Suprapubic skin (tissue), 4 donors: ENCODE data around the gene ATG4C. TPM values are rescaled to one million over a fixed set of nuclear protein-coding genes. Genes with fewer than 3 reads are reported as not detected.
A peak's percentile ranks its signal among the peaks of the same experiment; 100 is the strongest.
"Not testable (repeated sequence)": the region's sequence is repeated elsewhere in the genome, so short reads cannot be mapped to it uniquely, and the experiment has no call there.

Experiments
- DNase-seq, 2 donors: peaks; one replicate each; pipeline ENCODE4 v3.0.0-alpha.2; 2019; ENCODE audit warnings: low spot score in 2 of 2
- H3K27ac ChIP-seq: fragments of 200-600 bp; sonication (generic); one replicate; pipeline ENCODE4 v1.5.1; 2019
- H3K27me3 ChIP-seq: fragments of 200-600 bp; sonication (generic); one replicate; pipeline ENCODE4 v1.5.1; 2019
- H3K36me3 ChIP-seq: fragments of 200-600 bp; sonication (generic); one replicate; pipeline ENCODE4 v1.5.1; 2019
- H3K4me1 ChIP-seq: fragments of 200-600 bp; sonication (generic); one replicate; pipeline ENCODE4 v1.5.1; 2019
- H3K4me3 ChIP-seq: fragments of 200-600 bp; sonication (generic); one replicate; pipeline ENCODE4 v1.5.1; 2019; ENCODE audit warnings: mild to moderate bottlenecking
- H3K9me3 ChIP-seq: fragments of 200-600 bp; sonication (generic); one replicate; pipeline ENCODE4 v1.5.1; 2019
- CTCF ChIP-seq, 2 donors: fragments of 200-600 bp in 1 of 2; fragments of 450-650 bp in 1 of 2; sonication (generic) in 1 of 2; IDR thresholded peaks; one replicate each; pipeline ENCODE4 v1.5.1; 2016 to 2019; ENCODE audit warnings: antibody characterized with exemption in 2 of 2, mild to moderate bottlenecking in 1 of 2, moderate library complexity in 1 of 2
- EP300 ChIP-seq: sonication (generic); formaldehyde crosslinking; IDR thresholded peaks from one replicate; pipeline ENCODE4 v1.6.1; 2017; ENCODE audit warnings: antibody characterized with exemption
- POLR2A ChIP-seq, 2 donors: fragments of 450-650 bp; IDR thresholded peaks; one replicate each; pipeline ENCODE4 v1.6.1; 2017; ENCODE audit warnings: antibody characterized with exemption in 2 of 2, mild to moderate bottlenecking in 2 of 2, moderate library complexity in 2 of 2
- POLR2AphosphoS5 ChIP-seq, 3 donors: sonication (generic); formaldehyde crosslinking; IDR thresholded peaks; one replicate each; pipeline ENCODE4 v1.6.1; 2017; ENCODE audit warnings: antibody characterized with exemption in 3 of 3
- WGBS: methylation state at CpG from one replicate; pipeline ENCODE4 v1.1.5; 2018; 5-methylcytosine and 5-hydroxymethylcytosine counted together
- total RNA-seq, 4 donors: library from RNA; depleted of rRNA; stranded (reverse); fragments of >200 nt; gene quantifications; one replicate each; pipeline ENCODE4 v1.1.0, GENCODE V29; 2016

ATG4C gene, protein sequence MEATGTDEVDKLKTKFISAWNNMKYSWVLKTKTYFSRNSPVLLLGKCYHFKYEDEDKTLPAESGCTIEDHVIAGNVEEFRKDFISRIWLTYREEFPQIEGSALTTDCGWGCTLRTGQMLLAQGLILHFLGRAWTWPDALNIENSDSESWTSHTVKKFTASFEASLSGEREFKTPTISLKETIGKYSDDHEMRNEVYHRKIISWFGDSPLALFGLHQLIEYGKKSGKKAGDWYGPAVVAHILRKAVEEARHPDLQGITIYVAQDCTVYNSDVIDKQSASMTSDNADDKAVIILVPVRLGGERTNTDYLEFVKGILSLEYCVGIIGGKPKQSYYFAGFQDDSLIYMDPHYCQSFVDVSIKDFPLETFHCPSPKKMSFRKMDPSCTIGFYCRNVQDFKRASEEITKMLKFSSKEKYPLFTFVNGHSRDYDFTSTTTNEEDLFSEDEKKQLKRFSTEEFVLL
- 1 to 10 TPM; 4.4 to 8.7 (median 5.4) TPM for total RNA-seq

DNA sequence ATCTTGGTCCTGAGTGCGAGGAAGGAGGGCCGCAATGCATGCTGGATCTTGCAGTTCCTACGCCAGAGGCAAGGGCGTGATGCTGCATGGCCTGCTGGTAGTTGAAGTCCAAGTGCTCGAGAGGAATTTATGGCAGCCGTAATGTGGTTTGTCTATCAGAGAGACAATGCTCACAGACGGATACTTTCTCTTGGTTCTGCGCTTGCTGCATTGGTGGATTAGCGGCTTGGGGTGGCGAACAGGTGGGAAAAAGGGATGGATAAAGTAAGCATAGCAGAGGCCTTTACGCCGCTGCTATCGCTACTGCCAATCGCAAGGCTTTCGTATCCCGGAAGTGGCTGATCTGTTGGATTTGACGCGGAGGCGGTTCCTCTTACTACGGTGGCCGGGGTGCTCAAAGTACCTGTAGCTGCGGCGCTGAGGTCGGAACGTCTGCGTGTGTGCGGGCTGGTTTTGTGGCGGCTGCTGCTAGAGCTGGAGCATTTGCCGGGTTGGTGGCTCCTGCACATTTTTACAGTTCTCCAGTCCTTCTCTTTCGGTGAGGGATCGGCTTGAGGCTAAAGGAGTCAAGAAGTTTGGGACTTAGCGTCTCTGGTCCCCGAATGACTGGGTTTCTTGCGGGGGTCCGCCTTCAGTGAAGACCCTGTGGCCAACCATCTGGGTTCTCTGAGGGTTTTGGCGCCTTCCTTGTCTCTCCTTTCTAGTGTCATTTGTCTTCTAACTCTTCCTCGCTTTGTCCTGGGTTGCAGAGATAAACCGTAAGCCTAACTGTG lies at the start of gene ATG4C:
Gene ATG4C, plus strand, starts transcription at position 397 of the 773 bp plus-strand sequence. CDS start 19,655 bp downstream, outside the sequence.
- H3K27ac ChIP-seq, result peak within 1 kb of the TSS; percentile 93
- no peaks in the 10 kb centered on the region for H3K27me3 ChIP-seq
- under 1% methylated on average over 19 of the region's 38 CpGs for WGBS
- peak within 1 kb of the TSS; percentile 79 for H3K4me3 ChIP-seq
- no peak for TF ChIP-seq POLR2A (IDR thresholded peaks at IDR 0.05)
- TF ChIP-seq CTCF (IDR thresholded peaks at IDR 0.05), result no peak
- no peak for TF ChIP-seq EP300
- TF ChIP-seq POLR2AphosphoS5 (IDR thresholded peaks at IDR 0.05), result peak in 2 of 3 donors; percentile 56 to 98
- DNase-seq, result peak; percentile 96 to 97
- no peaks in the 10 kb centered on the region for H3K9me3 ChIP-seq
- H3K4me1 ChIP-seq, result peaks cover 17% of the 10 kb centered on the region
- no peaks in the 10 kb centered on the region for H3K36me3 ChIP-seq

DNA sequence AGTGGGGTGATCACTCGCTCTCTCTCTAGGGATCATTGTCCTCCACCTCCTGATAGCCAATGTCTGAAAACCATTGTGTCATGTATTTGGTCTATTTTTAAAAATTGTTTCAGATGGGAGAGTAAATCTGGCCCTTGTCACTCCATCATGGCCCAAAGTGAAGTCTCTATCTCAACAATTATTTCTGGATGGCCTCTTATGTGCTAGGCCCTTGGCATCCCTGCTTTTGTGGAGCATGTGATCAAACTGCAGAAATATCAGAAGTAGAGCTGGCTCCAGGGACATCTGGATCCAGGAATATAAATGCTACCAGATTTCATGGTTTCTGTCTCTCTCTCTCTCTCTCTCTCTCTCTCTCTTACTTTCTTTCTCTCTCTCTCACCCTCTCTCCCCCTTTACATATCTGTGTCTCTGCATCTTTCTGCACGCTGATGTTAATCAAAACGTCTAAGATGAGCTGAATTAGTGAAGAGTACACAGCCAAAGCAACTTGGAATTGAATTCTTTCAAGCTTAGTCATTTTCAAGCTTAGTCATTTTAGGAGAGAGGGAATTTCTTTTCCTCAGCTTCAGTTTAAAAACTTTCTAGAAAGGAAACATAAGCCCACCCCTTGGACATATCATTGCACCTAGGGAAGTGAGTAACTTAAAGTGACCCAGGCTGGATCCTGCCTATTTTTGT lies 48.3 kb upstream of the ATG4C start:
- 56% methylated on average over 3 of the region's 3 CpGs for WGBS
- no peaks in the 10 kb centered on the region for H3K9me3 ChIP-seq
- DNase-seq, result no peak
- H3K4me3 ChIP-seq, result no peak overlapping the region
- peak overlapping the region; percentile 14 for H3K27ac ChIP-seq
- H3K36me3 ChIP-seq, result no peaks in the 10 kb centered on the region
- no peaks in the 10 kb centered on the region for H3K27me3 ChIP-seq
- TF ChIP-seq CTCF (IDR thresholded peaks at IDR 0.05), result no peak
- TF ChIP-seq POLR2A (IDR thresholded peaks at IDR 0.05), result no peak
- TF ChIP-seq POLR2AphosphoS5 (IDR thresholded peaks at IDR 0.05), result no peak
- TF ChIP-seq EP300, result no peak
- H3K4me1 ChIP-seq, result peaks cover 6% of the 10 kb centered on the region

DNA sequence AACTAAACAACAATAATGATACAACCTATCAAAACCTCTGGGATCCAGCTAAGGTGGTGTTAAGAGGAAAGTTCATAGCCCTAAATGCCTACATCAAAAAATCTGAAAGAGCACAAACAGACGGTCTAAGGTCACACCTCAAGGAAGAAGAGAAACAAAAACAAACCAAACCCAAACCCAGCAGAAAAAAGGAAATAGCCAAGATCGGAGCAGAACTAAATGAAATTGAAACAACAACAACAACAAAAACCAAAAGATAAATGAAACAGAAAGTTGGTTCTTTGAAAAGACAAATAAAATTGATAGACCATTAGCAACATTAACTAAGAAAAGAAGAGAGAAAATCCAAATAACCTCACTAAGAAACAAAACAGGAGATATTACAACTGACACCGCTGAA lies 43.2 kb upstream of the ATG4C start:
- H3K9me3 ChIP-seq, H3K4me1 ChIP-seq, H3K27ac ChIP-seq, DNase-seq, H3K27me3 ChIP-seq, H3K4me3 ChIP-seq, H3K36me3 ChIP-seq: not testable (repeated sequence)
- WGBS, result 79% methylated on average over 3 of the region's 3 CpGs

GRCh38 chr1:62744611-62745577 lies 39.0 kb upstream of the ATG4C start:
- WGBS, result 44% methylated on average over 3 of the region's 3 CpGs
- Histone ChIP-seq H3K4me3 (no peak overlapping the region), H3K36me3 (no peaks in the 10 kb centered on the region), H3K4me1 (peaks cover 2% of the 10 kb centered on the region), H3K27me3 (no peaks in the 10 kb centered on the region), H3K27ac (no peak overlapping the region), H3K9me3 (no peaks in the 10 kb centered on the region)
- TF ChIP-seq POLR2AphosphoS5 (IDR thresholded peaks at IDR 0.05) (no peak), POLR2A (IDR thresholded peaks at IDR 0.05) (no peak), CTCF (IDR thresholded peaks at IDR 0.05) (no peak), EP300 (no peak)
- no peak for DNase-seq
